HG02870 (cell line): ENCODE results near the gene KRT33A.
"Not testable (repeated sequence)": the region's sequence is repeated elsewhere in the genome, so short reads cannot be mapped to it uniquely, and the experiment has no call there.

ENCODE experiments used
- ATAC-seq: cut with Tn5 transposase; IDR thresholded peaks from one replicate; pipeline ENCODE4 v1.9.1; 2021; ENCODE audit warnings: mild to moderate bottlenecking, moderate library complexity; ENCODE audit not compliant: unreplicated experiment

The KRT33A gene

DNA sequence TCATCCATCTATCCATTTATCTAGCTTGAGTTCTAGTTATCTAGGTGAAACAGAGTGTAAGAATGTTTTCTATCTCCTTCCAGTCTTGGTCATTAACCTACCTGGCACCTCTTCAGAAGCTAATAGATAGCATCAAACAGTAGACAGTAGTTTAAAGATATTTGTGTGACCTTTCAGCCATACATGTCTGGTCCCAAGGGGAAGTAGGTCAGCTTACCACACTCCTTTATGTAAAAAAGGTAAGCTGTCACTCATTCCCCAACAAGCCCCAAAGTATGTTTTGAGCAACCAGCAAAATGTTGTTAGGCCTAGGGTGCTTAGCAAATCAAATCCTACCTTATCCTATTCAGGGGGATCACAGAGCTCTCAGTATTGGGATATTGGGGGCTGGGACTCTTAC lies 15.4 kb upstream of the KRT33A start:
- no peak for ATAC-seq

DNA sequence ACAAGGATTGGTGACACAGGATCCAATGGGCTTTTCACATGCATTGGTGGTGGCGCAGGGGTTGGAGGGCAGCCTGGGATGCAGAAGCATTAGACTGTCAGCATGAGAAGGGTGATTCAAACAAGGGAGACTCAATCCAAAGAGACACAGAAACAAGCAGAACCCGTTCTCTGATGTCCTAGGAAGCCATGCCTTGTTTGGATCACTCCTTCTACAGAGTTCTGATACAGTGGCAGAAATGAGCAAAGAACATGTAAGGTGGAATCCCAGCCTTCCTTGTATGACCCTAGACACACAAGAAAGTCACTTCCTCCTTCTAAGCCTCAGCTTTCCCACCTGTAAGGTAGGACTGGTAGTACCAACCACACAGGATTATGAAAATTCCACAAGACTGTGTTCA lies 13.3 kb upstream of the KRT33A start:
- ATAC-seq = no peak

DNA sequence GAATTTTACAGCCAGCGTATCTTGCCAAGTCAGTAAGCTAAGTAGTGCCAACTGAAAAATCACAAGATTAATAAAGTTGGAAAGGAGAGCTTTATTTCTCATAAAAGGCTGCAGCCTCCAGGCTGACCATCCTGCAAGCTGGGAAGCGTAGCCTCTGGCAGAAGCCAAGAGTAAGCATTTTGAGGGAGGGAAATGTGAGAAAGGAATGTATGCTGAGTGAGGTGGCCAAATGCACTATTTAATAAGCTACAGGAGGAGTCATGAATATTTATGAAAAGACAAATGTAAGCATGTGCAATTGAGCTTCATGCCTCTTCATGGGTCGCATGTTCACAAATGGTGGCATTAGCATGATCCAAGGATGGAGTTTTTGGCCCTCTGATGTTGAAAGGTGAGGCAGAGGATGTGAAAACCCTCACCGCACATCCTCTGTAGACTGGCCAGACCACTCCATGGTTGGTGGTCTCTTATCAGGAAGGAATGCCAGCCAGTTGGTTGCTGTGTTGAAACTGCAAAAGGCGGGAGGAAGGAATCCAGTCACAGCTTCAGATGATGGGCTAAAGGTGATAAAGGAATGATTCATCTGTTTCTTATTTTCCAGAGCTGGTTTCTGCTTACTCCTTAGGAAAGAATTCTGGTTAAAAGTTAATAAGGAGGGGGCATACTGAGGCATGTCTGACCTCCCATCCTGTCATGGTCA lies 9.8 kb upstream of the KRT33A start:
- no peak for ATAC-seq

DNA sequence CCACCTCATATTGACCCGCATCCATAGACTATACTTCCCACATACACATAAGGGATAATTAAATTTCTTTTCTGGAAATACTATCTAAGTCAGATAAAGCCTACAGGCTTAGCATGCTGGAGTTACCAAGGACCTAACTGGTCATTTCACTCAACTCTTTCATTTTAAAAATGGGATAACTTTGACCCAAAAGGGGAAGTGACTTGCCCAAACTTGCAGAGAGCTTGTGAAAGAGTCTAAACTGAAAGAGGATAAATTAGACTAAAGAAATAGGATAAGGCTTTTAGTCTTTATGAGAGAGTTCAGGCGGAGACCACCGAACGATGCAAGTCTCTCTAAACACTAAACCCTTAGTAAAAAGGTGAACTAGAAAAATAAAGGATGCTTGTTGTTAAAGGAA lies 3.9 kb upstream of the KRT33A start:
- no peak for ATAC-seq

GRCh38 chr17:41352597-41353366 lies 2.2 kb upstream of the KRT33A start:
- ATAC-seq = no peak

DNA sequence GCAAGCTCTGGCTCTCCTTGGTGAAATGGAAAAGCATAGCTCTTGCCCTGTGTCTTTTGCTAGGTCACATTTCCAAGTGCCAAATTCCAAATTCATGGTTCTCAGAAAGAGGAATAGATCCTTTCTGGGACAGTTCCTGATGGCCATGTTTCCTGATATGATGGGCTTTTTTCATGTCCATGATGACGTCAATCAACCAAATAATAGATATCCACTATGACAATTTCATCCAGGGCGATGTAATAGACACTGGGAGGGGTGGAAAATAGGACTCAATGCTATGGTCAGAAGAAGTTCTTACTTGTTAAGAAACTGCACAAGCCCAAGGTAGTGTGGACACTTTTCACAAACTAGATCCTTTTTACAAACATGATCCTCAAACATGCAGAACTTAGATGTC lies 549 bp upstream of the KRT33A start:
- ATAC-seq = no peak

DNA sequence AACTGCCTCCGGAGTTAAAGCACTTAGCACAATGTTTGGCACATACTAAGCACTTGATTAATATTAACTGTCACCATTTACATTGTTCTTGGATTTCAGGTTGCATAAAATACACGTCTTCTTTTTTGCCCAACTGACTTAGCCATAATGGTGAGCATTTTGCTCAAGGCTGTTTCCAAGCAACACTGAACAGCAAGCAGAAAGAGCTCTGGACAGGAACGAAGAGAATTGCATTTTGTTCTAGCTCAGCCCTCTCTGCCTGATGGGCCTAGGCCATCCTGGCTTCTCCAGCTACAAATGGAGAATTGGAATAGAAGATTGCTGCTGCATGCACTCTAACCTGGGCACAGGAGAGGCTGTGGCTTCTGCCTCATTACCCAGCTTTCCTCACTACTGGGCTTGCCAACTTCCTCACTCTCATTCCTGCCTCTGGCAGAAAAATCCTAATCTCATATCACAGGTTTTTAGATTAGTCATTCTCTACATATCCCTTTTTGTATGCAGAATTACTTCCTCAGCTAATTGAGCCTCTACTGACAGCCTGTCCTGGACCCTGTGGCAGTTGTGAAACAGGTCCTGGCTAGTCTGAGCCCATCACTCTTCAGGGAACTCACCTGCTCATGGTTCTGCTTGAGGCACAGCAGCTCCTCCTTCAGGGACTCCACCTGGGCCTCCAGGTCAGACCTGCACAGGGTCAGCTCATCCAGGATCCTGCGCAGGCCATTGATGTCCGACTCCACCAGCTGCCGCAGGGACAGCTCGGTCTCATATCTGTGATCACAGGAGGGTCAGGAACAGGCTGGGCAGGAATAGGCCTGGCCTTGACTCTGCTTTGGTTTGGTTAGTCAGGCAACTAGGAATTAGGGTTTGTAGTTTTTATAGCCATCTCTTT lies 2.5 kb downstream of the KRT33A start:
- no peak for ATAC-seq

GRCh38 chr17:41346421-41346820 lies 4.2 kb downstream of the KRT33A start:
- not testable (repeated sequence) for ATAC-seq

GRCh38 chr17:41345992-41346391 lies 4.6 kb downstream of the KRT33A start:
- ATAC-seq = no peak

DNA sequence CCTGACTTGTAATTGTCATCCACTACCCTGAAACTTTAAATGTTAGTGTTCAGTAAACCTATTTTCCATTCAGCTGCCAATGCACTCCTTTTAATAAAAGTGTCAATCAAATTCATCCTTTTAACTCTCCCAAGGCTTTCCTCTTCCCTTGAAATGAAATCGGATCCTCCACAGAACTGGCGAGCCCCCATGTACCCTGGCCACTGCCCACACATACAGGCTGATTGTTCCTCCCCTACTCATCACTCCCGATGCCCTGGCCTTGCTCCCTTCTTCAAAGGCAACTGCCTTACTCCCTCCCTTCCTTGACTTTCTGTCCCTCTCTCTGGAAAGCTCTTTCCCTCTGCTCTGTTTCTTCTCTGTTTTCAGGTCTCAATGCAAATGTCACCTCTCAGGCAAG lies 7.6 kb downstream of the KRT33A start:
- no peak for ATAC-seq

DNA sequence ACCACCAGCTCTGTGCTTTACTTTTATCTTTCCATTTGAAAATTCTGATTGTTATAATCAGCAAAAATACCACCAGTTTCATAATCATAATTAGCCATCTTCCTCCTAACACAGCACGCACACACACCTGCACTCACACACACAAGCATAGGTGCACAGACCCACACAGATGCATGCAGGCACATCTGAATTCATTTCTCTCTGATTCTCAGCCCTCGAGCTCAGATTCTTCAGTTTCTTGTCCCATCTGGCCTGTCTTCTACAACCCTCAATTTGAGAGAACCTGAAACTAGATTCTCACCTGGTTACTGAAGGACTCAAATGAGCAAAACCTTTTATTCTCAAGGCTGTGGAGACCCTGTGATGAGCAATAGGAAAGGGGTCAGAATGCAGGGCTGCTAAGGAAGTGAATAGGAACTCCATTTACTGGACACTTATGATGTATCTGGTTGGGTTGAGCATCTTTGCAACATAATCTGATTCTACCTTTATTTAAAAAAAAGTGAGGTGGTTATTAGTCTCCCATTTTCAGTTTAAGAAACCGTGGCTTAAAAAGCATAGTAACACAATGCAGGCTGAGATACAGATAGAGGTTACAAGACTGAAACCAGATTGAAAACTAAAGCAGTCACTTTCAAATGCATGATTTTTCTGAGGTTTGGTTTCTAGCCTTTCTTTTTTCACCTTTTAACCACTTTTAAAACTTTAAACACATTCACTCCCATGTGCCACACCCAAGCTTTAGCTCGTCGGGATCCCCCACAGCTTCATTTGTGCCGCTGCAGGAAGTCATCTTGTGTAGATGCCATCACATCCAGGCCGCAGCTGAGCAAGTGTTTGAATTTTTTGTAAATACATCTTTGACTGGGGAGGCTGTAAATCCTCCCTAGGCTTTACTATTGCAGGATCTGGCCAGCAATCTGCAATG lies 9.4 kb downstream of the KRT33A start:
- ATAC-seq = no peak

DNA sequence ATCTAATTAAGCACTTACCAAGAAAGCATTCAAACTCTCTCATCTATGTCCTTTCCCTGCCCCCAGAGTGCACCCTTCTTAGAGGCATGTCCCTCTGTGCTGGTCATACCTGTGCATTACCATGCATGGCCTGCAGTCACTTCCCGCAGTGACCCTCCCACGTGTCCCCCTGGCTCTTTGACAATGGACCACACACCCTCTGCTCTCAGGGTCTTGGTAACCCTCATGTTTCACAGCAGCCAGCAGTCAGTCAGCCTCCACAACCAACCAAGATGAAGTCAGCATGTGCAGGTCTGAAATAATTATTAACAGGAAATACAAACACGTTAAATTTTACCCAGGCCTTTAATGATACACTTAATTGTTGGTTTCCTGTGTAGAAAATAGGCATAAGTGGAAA lies 10.1 kb downstream of the KRT33A start:
- ATAC-seq = no peak

- no peak for ATAC-seq
Observed at GRCh38 chr17:41339571-41340172, 11.0 kb downstream of the KRT33A start.

GRCh38 chr17:41338961-41339485 lies 11.6 kb downstream of the KRT33A start:
- no peak for ATAC-seq

DNA sequence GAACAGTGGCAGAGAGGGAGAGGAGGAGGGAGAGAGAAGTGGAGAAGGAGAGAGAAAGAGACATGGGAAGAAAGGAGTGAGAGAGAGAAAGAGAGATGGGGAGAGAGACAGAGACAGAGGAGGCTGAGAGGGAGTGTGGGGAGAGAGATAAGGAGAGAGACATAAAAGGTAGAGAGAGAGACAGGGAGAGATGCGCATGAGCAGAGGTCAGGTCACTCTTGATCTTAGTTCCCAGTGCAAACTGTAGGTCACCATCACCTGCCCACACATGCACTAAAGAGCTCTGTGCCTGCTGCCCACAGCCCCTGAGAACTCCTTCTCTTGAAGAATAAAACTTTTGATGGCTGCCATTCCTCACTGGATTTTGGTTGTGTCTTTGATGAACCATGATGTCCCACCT lies 14.9 kb downstream of the KRT33A start:
- ATAC-seq = no peak

- ATAC-seq = no peak
Observed at GRCh38 chr17:41334385-41335305, 16.0 kb downstream of the KRT33A start.

DNA sequence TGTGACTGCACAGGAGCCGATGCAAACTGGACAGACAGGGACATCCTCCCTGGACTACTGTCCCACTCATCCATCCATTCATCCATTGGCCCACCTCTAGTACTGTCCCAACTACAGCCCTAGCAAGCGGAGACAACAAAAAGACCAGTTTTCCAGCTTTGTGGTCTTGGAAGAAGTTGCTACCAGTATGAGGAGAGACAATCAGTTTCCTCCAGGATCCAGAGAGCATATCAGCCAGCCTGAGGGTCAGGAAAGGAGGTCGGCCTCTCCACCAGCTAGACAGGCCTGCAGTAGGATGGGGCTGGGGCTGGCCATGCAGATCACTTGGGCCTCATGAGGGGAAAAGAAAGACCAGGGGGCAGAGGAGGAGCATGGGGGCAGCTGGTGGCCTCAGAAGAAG lies 16.8 kb downstream of the KRT33A start:
- no peak for ATAC-seq

DNA sequence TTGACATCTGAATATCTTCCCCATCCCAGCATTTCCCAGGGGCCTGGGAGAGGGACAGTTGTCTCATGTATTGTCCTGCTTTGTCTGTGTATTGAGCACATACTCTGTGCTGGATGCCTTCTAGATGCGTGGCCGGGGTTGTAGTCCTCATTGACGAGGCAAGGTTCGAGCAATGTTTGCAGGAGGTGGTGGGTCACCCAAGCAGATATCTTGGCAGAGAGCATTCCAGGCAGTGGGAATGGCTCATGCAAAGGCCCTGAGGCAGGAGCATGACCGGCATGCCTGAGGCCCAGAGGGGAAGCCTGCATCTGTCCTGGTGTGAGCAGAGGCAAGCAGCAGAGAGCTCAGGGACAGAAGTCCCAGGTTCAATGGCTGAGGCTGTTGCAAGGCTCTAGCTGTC lies 17.5 kb downstream of the KRT33A start:
- no peak for ATAC-seq

DNA sequence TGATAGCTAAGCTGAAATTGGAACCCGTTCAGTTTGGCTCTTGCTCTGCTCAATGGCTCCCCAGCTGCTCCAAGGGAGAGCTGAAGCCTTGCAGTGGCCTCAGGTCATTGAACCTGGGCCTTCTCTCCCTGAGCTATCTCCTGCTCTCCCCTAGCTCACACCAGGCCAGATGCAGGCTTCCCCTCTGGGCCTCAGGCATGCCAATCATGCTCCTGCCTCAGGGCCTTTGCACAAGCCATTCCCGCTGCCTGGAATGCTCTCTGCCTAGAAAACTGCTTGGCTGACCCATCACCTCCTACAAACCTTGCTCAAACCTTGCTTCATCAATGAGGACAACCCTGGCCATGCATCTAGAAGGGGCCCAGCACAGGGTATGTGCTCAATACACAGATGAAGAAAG lies 18.4 kb downstream of the KRT33A start:
- ATAC-seq = no peak
